Measurements from ENCODE around the gene BCL7A.

BCL7A gene

DNA sequence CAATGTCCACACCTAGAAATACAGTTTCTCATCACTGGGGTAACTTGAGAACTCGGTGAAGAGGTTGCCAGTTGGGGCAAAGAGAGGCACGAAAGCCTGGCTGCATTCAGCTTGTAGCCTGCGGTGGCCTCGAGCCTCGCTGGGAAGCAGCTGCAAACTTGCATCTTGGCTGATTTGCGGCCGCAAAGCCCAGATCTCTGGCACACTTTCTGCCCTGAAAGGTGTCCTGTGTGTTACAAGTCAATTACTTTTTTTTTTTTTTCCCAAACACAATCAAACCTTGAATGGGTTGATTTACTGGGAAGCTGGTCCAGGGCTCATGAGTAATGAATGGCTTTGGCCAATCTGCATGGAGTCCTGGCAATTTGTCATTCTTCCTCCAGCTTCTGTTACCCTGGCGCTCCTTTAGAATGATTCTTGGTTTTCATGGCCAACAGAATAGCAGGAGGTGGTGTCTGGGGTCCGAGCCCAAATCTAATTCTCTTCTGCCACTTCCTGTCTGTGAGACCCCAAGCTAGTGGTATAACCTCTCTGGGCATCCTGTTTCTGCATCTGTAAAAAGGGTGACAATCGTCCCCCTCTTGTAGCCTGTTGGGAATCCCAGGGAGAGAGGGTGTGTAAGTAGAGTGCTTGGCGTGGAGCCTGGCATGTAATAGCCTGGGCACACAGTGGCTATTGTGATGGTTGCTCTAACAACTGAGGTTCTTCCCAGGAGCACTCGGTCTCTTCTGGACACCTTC, 6.7 kb downstream of the BCL7A start:
- TF ChIP-seq, protein P1, sequence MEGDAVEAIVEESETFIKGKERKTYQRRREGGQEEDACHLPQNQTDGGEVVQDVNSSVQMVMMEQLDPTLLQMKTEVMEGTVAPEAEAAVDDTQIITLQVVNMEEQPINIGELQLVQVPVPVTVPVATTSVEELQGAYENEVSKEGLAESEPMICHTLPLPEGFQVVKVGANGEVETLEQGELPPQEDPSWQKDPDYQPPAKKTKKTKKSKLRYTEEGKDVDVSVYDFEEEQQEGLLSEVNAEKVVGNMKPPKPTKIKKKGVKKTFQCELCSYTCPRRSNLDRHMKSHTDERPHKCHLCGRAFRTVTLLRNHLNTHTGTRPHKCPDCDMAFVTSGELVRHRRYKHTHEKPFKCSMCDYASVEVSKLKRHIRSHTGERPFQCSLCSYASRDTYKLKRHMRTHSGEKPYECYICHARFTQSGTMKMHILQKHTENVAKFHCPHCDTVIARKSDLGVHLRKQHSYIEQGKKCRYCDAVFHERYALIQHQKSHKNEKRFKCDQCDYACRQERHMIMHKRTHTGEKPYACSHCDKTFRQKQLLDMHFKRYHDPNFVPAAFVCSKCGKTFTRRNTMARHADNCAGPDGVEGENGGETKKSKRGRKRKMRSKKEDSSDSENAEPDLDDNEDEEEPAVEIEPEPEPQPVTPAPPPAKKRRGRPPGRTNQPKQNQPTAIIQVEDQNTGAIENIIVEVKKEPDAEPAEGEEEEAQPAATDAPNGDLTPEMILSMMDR (IDR thresholded peaks at IDR 0.05; ENCODE audit: insufficient read depth, low read length, poor library complexity, severe bottlenecking): no peak
- Histone ChIP-seq H3K4me3 (replicated peaks; ENCODE audit: low read depth, low read length) (no peak overlapping the region), H3K27me3 (replicated peaks; ENCODE audit: control insufficient read depth, insufficient read depth, low read length) (no peaks in the 10 kb centered on the region), H3K36me3 (ENCODE audit: control insufficient read depth, insufficient read depth, low read length) (no peaks in the 10 kb centered on the region)
- DNase-seq (ENCODE audit: extremely low read depth, insufficient read length): no peak

DNA sequence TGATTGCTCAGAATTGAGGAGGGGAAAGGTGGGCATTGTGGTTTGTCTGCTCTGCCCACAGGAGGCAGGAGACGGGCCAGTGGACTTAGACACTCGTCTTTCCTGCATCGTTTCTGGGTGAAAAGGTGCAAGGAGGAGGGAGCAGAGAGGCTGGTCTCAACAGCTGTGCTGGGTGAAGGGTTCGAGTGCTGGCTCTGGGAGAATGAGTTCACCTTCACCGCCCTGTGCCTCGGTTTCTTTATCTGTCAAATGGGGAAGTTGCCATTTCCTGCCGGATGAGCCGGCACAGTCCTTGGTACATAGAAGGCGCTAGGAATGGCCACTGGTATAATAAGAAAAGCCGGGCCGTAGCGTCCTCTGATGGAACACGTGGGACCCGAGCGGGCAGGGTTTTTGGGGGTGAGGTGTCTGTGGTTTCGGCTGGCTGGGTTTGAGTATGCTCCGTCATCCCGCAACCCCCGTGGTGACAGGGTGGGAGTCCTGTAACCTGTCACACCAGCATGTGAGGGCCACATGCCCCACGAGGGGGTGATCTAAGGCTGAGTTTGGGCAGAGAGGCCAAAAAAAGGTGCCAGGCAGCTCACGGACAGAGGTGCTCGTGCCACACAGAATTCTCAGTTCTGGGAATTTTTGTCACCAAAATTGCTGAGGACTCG, 7.3 kb downstream of the BCL7A start:
- H3K4me3 ChIP-seq (replicated peaks; ENCODE audit: low read depth, low read length): no peak overlapping the region
- TF ChIP-seq, protein P1 (IDR thresholded peaks at IDR 0.05; ENCODE audit: insufficient read depth, low read length, poor library complexity, severe bottlenecking): peak; percentile 52
- peak; percentile 80 for DNase-seq (ENCODE audit: extremely low read depth, insufficient read length)

DNA sequence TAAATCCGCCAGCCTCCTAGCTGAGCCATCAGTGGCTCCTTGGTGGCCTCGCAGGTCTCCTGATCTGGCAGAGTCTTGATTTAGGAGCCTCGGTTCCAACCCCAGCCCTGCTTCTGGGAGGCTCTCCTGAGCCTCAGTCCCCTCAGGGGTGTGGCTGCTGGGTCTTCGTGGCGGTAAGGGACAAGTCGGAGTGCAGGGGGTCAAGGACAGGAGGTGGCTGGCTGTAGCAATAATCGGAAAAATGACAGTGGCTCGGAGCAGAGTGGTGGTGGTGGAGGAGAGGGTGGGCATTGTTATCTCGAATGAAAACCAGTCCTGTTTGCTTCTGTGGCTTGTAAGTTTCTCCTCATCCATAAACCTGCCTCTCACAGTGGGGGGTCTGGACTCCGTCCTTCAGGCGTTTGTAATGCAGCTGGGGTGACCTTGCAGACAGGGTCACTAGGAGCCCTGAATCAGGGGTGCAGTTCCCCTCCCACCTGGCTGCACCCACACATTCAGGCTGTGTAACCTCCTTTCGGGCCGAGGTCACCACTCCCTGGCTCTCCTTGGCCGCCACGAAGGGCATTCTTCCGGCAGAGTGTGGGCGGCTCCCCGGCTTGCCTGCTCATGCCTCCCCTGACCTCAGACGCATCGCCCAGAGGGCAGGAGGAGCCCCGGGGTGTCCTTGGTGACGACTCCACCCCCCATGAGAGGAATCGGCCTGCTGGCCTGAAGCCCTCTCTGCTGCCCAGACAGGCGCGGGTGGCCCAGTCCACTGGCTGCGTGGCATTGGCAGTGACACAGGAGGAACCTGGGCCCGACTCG, 8.1 kb downstream of the BCL7A start:
- no peaks in the 10 kb centered on the region for H3K36me3 ChIP-seq (ENCODE audit: control insufficient read depth, insufficient read depth, low read length)
- TF ChIP-seq, protein P1 (IDR thresholded peaks at IDR 0.05; ENCODE audit: insufficient read depth, low read length, poor library complexity, severe bottlenecking): no peak
- no peaks in the 10 kb centered on the region for H3K27me3 ChIP-seq (replicated peaks; ENCODE audit: control insufficient read depth, insufficient read depth, low read length)
- no peak for DNase-seq (ENCODE audit: extremely low read depth, insufficient read length)
- no peak overlapping the region; the same call in 1 of the 2 replicates for H3K4me3 ChIP-seq (replicated peaks; ENCODE audit: low read depth, low read length)

More for the DNA sequence above, 7.3 kb downstream of the BCL7A start:
- Histone ChIP-seq H3K36me3 (ENCODE audit: control insufficient read depth, insufficient read depth, low read length) (no peaks in the 10 kb centered on the region), H3K27me3 (replicated peaks; ENCODE audit: control insufficient read depth, insufficient read depth, low read length) (no peaks in the 10 kb centered on the region)

DNA sequence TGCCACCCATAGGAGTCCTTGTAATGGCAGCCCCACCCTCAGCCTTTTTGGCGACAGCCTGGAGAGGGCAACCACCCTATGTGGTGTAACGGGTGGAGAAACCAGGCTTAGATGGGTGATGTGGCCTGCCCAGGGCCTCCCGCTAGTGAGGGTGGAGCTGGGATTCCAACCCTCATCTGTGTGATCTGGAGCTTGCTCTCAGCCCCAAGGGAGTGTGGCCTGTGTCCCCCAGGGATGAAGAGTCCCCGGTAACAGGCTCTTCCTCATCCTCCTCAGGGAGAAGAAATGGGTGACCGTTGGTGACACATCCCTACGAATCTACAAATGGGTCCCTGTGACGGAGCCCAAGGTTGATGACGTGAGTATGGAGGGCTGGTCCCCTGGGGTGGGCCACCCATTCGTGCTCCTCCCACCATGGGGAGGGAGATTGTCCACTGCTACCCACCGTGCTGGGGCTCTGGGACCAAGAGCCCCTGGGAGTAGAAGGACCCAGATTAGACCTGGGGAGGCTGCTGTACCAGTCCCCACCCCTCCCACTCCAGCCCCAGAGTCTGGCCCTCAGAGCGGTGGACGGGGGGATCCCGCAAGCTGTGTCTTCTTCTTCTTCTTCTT, 8.8 kb downstream of the BCL7A start:
- H3K4me3 ChIP-seq (replicated peaks; ENCODE audit: low read depth, low read length): no peak overlapping the region
- no peaks in the 10 kb centered on the region for H3K27me3 ChIP-seq (replicated peaks; ENCODE audit: control insufficient read depth, insufficient read depth, low read length)
- TF ChIP-seq, protein P1 (IDR thresholded peaks at IDR 0.05; ENCODE audit: insufficient read depth, low read length, poor library complexity, severe bottlenecking): no peak
- no peaks in the 10 kb centered on the region for H3K36me3 ChIP-seq (ENCODE audit: control insufficient read depth, insufficient read depth, low read length)
- no peak for DNase-seq (ENCODE audit: extremely low read depth, insufficient read length)

DNA sequence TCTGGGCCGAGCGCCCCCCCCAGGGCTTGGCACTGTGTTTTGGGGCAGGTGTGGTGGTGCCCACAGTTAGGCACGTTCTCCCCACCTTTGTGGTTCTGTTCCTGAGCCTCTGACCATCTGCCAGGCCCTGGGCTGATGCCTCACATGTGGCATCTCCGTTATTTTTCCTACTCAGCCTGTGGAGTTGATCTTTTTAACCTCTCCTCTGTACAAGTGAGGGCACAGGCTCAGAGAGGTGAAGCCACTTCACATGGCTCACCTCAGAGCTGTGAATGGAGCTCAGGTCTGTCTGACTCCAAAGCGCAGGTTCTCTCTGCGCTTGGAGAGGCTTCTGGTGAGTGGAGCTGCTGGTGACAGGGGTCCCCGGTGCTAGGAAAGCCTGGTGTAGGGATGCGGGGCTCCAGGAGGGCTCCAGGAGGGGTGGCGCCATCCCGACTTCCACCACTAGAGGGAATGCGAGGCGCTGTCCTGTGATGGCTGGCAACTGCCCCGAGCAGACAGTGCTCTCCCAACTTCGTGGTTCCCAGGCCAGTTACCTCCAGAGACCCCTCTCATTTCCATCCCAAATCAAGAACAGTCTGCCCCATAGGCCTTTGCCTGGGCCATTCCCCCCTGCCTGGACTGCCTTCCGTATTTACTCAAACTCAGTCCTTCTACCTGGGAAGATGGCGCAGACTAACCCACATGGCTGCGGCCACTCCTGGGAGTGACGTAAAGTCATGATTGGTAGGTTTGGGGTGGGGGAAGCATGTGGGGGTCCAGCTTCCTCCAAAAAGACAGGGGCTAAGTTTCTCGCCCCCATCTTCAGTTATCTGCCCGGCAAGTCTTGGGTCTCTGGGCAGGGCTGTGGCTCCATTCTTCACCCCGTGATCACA, 9.9 kb downstream of the BCL7A start:
- H3K4me3 ChIP-seq (replicated peaks; ENCODE audit: low read depth, low read length): no peak overlapping the region
- no peaks in the 10 kb centered on the region; the same call in 1 of the 2 replicates for H3K36me3 ChIP-seq (ENCODE audit: control insufficient read depth, insufficient read depth, low read length)
- no peak for DNase-seq (ENCODE audit: extremely low read depth, insufficient read length)
- no peaks in the 10 kb centered on the region for H3K27me3 ChIP-seq (replicated peaks; ENCODE audit: control insufficient read depth, insufficient read depth, low read length)
- TF ChIP-seq, protein P1 (IDR thresholded peaks at IDR 0.05; ENCODE audit: insufficient read depth, low read length, poor library complexity, severe bottlenecking): peak; percentile 78
